ENCODE data around the gene AMOT.

The AMOT gene

GRCh38 chrX:112844250-112844649 lies 3.6 kb upstream of the AMOT start:
- in situ Hi-C loops (cut with MboI; ENCODE audit: low pct_unique_long_range_greater_than_20kb, low sequenced_read_pairs, unreplicated experiment) = no loop called here
- TF ChIP-seq CTCF (IDR thresholded peaks at IDR 0.05; ENCODE audit: extremely low read depth, insufficient read depth, missing control alignments) = no peak
- no peak for DNase-seq (ENCODE audit: low spot score)

GRCh38 chrX:112841820-112842157 lies 1.2 kb upstream of the AMOT start:
- TF ChIP-seq CTCF (IDR thresholded peaks at IDR 0.05; ENCODE audit: extremely low read depth, insufficient read depth, missing control alignments) = no peak
- in situ Hi-C loops (cut with MboI; ENCODE audit: low pct_unique_long_range_greater_than_20kb, low sequenced_read_pairs, unreplicated experiment) = no loop called here

GRCh38 chrX:112841114-112841819 lies 636 bp upstream of the AMOT start:
- peak; percentile 81 for DNase-seq (ENCODE audit: low spot score)
- in situ Hi-C loops (cut with MboI; ENCODE audit: low pct_unique_long_range_greater_than_20kb, low sequenced_read_pairs, unreplicated experiment) = no loop called here
- TF ChIP-seq CTCF (IDR thresholded peaks at IDR 0.05; ENCODE audit: extremely low read depth, insufficient read depth, missing control alignments) = no peak

More at GRCh38 chrX:112841820-112842157, 1.2 kb upstream of the AMOT start:
- no peak for DNase-seq (ENCODE audit: low spot score)

- in situ Hi-C loops (cut with MboI; ENCODE audit: low pct_unique_long_range_greater_than_20kb, low sequenced_read_pairs, unreplicated experiment) = no loop called here
- no peak for TF ChIP-seq CTCF (IDR thresholded peaks at IDR 0.05; ENCODE audit: extremely low read depth, insufficient read depth, missing control alignments)
Observed at GRCh38 chrX:112839856-112840255, 775 bp downstream of the AMOT start.

GRCh38 chrX:112837531-112837930 lies 3.1 kb downstream of the AMOT start:
- in situ Hi-C loops (cut with MboI; ENCODE audit: low pct_unique_long_range_greater_than_20kb, low sequenced_read_pairs, unreplicated experiment) = no loop called here

More at GRCh38 chrX:112839856-112840255, 775 bp downstream of the AMOT start:
- no peak for DNase-seq (ENCODE audit: low spot score)

GRCh38 chrX:112835019-112835418 lies 5.6 kb downstream of the AMOT start:
- TF ChIP-seq CTCF (IDR thresholded peaks at IDR 0.05; ENCODE audit: extremely low read depth, insufficient read depth, missing control alignments) = no peak
- in situ Hi-C loops (cut with MboI; ENCODE audit: low pct_unique_long_range_greater_than_20kb, low sequenced_read_pairs, unreplicated experiment) = no loop called here
- no peak for DNase-seq (ENCODE audit: low spot score)

More at GRCh38 chrX:112837531-112837930, 3.1 kb downstream of the AMOT start:
- DNase-seq (ENCODE audit: low spot score) = no peak
- no peak for TF ChIP-seq CTCF (IDR thresholded peaks at IDR 0.05; ENCODE audit: extremely low read depth, insufficient read depth, missing control alignments)

All from GM13977 (cell line).